Neural cell (in vitro differentiated cells): ENCODE measurements around the gene PAK3. TPM values are rescaled to one million over a fixed set of nuclear protein-coding genes. Genes with fewer than 3 reads are reported as not detected.

Source experiments
- H2AFZ ChIP-seq: fragments of 200-600, 300-800 bp; sonication (generic), shearing (Covaris generic); 2 replicates; pipeline ENCODE4 v1.6.0; 2014; ENCODE audit warnings: low read depth, mild to moderate bottlenecking, antibody characterized with exemption, low read length, moderate library complexity
- H3F3A ChIP-seq: fragments of 200-600 bp; shearing (Covaris generic); 2 replicates; pipeline ENCODE4 v1.6.1; 2016; ENCODE audit warnings: mild to moderate bottlenecking, moderate library complexity, mixed read lengths, antibody characterized with exemption, low read length; ENCODE audit not compliant: insufficient read depth, poor library complexity, severe bottlenecking
- H3K27ac ChIP-seq: fragments of 200-600, 300-800 bp; sonication (generic), shearing (Covaris generic); 2 replicates; pipeline ENCODE4 v1.5.1; 2014; ENCODE audit warnings: mild to moderate bottlenecking, low read length, moderate library complexity
- H3K27me3 ChIP-seq: fragments of 300-800, 200-600 bp; sonication (generic), shearing (Covaris generic); 2 replicates; pipeline ENCODE4 v1.6.0; 2014; ENCODE audit warnings: mild to moderate bottlenecking, low read depth, low read length, moderate library complexity; ENCODE audit not compliant: insufficient read depth
- H3K36me3 ChIP-seq: fragments of 300-800, 200-600 bp; sonication (generic), shearing (Covaris generic); 2 replicates; pipeline ENCODE4 v1.5.1; 2014; ENCODE audit warnings: mild to moderate bottlenecking, antibody characterized with exemption, low read length, moderate library complexity; ENCODE audit not compliant: insufficient read depth
- H3K4me2 ChIP-seq: fragments of 300-800, 200-600 bp; sonication (generic), shearing (Covaris generic); 2 replicates; pipeline ENCODE4 v1.6.0; 2014; ENCODE audit warnings: mild to moderate bottlenecking, low read length
- H3K4me3 ChIP-seq: fragments of 300-800, 200-600 bp; sonication (generic), shearing (Covaris generic); 2 replicates; pipeline ENCODE4 v1.5.1; 2014; ENCODE audit warnings: mild to moderate bottlenecking, low read length, moderate library complexity
- H3K79me2 ChIP-seq: fragments of 200-600 bp; shearing (Covaris generic); replicated peaks from 2 replicates; pipeline ENCODE4 v1.6.0; 2014; ENCODE audit warnings: mild to moderate bottlenecking, low read length, moderate library complexity; ENCODE audit not compliant: insufficient read depth
- H3K9ac ChIP-seq: fragments of 300-800, 200-600 bp; sonication (generic), shearing (Covaris generic); 2 replicates; pipeline ENCODE4 v1.6.1; 2016; ENCODE audit warnings: mild to moderate bottlenecking, low read length, mixed read lengths
- H3K9me2 ChIP-seq: fragments of 200-600 bp; shearing (Covaris generic); 2 replicates; pipeline ENCODE4 v1.6.1; 2016; ENCODE audit warnings: mild to moderate bottlenecking, low read length, mixed read lengths; ENCODE audit not compliant: insufficient read depth
- H3K9me3 ChIP-seq: fragments of 200-600, 300-800 bp; sonication (generic), shearing (Covaris generic); 2 replicates; pipeline ENCODE4 v1.6.1; 2016; ENCODE audit warnings: mild to moderate bottlenecking, mixed run types, low read length, moderate library complexity, mixed read lengths
- H4K20me1 ChIP-seq: fragments of 200-600 bp; shearing (Covaris generic); 2 replicates; pipeline ENCODE4 v1.6.1; 2016; ENCODE audit warnings: mild to moderate bottlenecking, mixed run types; ENCODE audit not compliant: insufficient read depth
- EP300 ChIP-seq: fragments of 450-650 bp; conservative IDR thresholded peaks from 2 replicates; pipeline ENCODE4 v1.6.1; 2014; ENCODE audit warnings: antibody characterized with exemption, mild to moderate bottlenecking, moderate library complexity; ENCODE audit not compliant: poor library complexity, severe bottlenecking
- EZH2 ChIP-seq: fragments of 200-600, 300-800 bp; shearing (Covaris generic), sonication (generic); IDR thresholded peaks from 2 replicates; pipeline ENCODE4 v1.6.1; 2014; ENCODE audit warnings: antibody characterized with exemption, low read length, borderline replicate concordance, mild to moderate bottlenecking; ENCODE audit not compliant: insufficient read depth, poor library complexity, severe bottlenecking
- MXI1 ChIP-seq: fragments of 450-650 bp; conservative IDR thresholded peaks from 2 replicates; pipeline ENCODE4 v1.6.1; 2014; ENCODE audit warnings: antibody characterized with exemption, mild to moderate bottlenecking; ENCODE audit not compliant: poor library complexity, severe bottlenecking
- POLR2AphosphoS5 ChIP-seq: IDR thresholded peaks from 2 replicates; pipeline ENCODE4 v1.6.1; 2012
- RAD21 ChIP-seq: fragments of 450-650 bp; conservative IDR thresholded peaks from 2 replicates; pipeline ENCODE4 v1.6.1; 2014; ENCODE audit warnings: antibody characterized with exemption, mild to moderate bottlenecking, moderate library complexity
- SMC3 ChIP-seq: fragments of 450-650 bp; conservative IDR thresholded peaks from 2 replicates; pipeline ENCODE4 v1.6.1; 2014; ENCODE audit warnings: antibody characterized with exemption, mild to moderate bottlenecking, moderate library complexity; ENCODE audit not compliant: poor library complexity
- TAF1 ChIP-seq: IDR thresholded peaks from 2 replicates; pipeline ENCODE4 v1.6.1; 2012; ENCODE audit warnings: low read depth
- polyA plus RNA-seq: library from polyadenylated mRNA; depleted of rRNA; stranded (reverse); fragments of >200 nt; gene quantifications from 2 replicates; pipeline ENCODE4 v1.2.3, GENCODE V29; 2014
- TF ChIP-seq, protein P1 (sequence below): fragments of 450-650 bp; IDR thresholded peaks from 2 replicates; pipeline ENCODE4 v1.5.1; 2014; ENCODE audit warnings: antibody characterized with exemption, mild to moderate bottlenecking, moderate library complexity; ENCODE audit not compliant: poor library complexity, severe bottlenecking
- TF ChIP-seq, protein P2 (sequence below): IDR thresholded peaks from 2 replicates; pipeline ENCODE4 v1.6.1; 2012; ENCODE audit warnings: borderline replicate concordance

Gene PAK3
- polyA plus RNA-seq, 1 donor from 2014 or later, result 92.4 TPM

DNA sequence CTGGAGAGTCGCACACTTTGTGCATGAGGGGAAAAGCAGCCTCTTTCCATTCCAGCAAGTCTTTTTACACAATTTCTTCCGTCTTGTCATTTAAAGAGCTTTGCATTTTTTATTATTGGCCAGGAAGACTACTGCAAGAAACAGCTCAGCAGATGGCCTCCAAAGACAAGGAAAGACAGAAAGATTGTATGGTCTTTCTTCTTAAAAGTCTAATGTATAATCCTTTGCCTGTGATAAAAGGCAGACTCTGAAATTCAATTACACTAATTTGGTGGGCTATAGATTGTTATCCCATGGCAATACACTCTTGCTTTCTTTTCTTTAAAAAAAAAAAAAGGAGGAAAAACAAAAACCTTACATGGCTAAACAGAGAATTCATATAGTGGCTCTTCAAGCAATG is 168.4 kb downstream of the PAK3 start:
- H3K9me2 ChIP-seq, result no peaks in the 10 kb centered on the region
- no peak overlapping the region for H3K4me3 ChIP-seq
- no peak overlapping the region for H2AFZ ChIP-seq
- H3K79me2 ChIP-seq, result no peaks in the 10 kb centered on the region
- no peaks in the 10 kb centered on the region for H3K27me3 ChIP-seq
- TF ChIP-seq, protein P1, sequence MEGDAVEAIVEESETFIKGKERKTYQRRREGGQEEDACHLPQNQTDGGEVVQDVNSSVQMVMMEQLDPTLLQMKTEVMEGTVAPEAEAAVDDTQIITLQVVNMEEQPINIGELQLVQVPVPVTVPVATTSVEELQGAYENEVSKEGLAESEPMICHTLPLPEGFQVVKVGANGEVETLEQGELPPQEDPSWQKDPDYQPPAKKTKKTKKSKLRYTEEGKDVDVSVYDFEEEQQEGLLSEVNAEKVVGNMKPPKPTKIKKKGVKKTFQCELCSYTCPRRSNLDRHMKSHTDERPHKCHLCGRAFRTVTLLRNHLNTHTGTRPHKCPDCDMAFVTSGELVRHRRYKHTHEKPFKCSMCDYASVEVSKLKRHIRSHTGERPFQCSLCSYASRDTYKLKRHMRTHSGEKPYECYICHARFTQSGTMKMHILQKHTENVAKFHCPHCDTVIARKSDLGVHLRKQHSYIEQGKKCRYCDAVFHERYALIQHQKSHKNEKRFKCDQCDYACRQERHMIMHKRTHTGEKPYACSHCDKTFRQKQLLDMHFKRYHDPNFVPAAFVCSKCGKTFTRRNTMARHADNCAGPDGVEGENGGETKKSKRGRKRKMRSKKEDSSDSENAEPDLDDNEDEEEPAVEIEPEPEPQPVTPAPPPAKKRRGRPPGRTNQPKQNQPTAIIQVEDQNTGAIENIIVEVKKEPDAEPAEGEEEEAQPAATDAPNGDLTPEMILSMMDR, result peak; percentile 51
- TF ChIP-seq SMC3 (peak; percentile 63), POLR2AphosphoS5 (no peak), EP300 (no peak), RAD21 (peak; percentile 56), EZH2 (no peak)
- no peak overlapping the region for H3K4me2 ChIP-seq
- H3F3A ChIP-seq, result no peaks in the 10 kb centered on the region
- H3K27ac ChIP-seq, result no peak overlapping the region
- no peaks in the 10 kb centered on the region for H3K9me3 ChIP-seq
- H3K36me3 ChIP-seq, result no peaks in the 10 kb centered on the region
- H3K9ac ChIP-seq, result no peak overlapping the region
- H4K20me1 ChIP-seq, result no peaks in the 10 kb centered on the region

DNA sequence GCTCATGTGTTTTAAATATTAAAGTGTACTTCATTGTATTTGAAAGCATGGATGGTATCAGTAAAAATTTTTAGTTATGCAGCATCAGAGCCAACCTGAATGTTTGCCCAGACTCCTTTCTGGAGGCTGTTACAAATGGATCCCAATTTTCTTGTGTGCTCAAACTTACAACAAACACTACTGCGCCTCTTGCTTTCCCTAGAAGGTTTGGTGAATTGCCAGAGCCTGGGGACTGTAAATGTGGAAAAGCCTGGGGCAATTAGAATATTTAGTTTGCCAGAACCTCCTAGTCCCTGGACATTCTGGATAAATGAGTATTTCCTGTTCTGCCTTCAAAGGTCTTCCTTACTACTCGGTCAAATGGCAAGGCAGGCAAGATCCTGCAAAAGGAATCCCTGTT is 169.5 kb downstream of the PAK3 start:
- no peak for TF ChIP-seq EZH2
- no peak for TF ChIP-seq MXI1
- TF ChIP-seq POLR2AphosphoS5, result no peak
- no peak for TF ChIP-seq RAD21
- TF ChIP-seq TAF1, result no peak
- no peak for TF ChIP-seq EP300
- TF ChIP-seq, protein P2, sequence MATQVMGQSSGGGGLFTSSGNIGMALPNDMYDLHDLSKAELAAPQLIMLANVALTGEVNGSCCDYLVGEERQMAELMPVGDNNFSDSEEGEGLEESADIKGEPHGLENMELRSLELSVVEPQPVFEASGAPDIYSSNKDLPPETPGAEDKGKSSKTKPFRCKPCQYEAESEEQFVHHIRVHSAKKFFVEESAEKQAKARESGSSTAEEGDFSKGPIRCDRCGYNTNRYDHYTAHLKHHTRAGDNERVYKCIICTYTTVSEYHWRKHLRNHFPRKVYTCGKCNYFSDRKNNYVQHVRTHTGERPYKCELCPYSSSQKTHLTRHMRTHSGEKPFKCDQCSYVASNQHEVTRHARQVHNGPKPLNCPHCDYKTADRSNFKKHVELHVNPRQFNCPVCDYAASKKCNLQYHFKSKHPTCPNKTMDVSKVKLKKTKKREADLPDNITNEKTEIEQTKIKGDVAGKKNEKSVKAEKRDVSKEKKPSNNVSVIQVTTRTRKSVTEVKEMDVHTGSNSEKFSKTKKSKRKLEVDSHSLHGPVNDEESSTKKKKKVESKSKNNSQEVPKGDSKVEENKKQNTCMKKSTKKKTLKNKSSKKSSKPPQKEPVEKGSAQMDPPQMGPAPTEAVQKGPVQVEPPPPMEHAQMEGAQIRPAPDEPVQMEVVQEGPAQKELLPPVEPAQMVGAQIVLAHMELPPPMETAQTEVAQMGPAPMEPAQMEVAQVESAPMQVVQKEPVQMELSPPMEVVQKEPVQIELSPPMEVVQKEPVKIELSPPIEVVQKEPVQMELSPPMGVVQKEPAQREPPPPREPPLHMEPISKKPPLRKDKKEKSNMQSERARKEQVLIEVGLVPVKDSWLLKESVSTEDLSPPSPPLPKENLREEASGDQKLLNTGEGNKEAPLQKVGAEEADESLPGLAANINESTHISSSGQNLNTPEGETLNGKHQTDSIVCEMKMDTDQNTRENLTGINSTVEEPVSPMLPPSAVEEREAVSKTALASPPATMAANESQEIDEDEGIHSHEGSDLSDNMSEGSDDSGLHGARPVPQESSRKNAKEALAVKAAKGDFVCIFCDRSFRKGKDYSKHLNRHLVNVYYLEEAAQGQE, result no peak
- TF ChIP-seq SMC3, result no peak
- Histone ChIP-seq H3K4me2 (no peak overlapping the region), H3K79me2 (no peaks in the 10 kb centered on the region), H2AFZ (no peak overlapping the region), H3K27me3 (no peaks in the 10 kb centered on the region), H3K36me3 (no peaks in the 10 kb centered on the region), H4K20me1 (no peaks in the 10 kb centered on the region), H3K27ac (no peak overlapping the region), H3K4me3 (no peak overlapping the region), H3K9me3 (no peaks in the 10 kb centered on the region), H3K9ac (no peak overlapping the region), H3K9me2 (no peaks in the 10 kb centered on the region), H3F3A (no peaks in the 10 kb centered on the region)

DNA sequence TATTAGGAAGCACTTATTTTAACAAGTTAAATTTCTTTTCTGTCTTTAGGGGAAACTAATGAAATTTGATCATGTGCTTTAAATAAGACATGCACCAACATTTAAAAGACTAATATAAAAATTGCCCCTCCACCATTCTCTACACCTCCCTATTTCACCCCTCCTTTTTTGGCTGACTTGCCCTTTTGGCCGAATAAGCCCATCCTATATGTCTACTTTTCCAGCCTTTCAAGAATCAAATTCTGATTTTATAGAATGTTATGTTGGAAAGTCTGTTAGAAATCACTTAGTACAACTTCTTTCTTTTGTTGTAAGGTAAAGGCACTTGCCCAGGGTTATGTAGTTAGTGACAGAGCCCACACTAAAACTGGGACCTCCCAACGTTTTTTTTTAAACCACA is 172.5 kb downstream of the PAK3 start:
- Histone ChIP-seq H2AFZ (no peak overlapping the region), H3K4me3 (no peak overlapping the region), H3K27ac (no peak overlapping the region), H3K9me3 (no peaks in the 10 kb centered on the region), H3K4me2 (no peak overlapping the region), H3K9me2 (no peaks in the 10 kb centered on the region), H3K9ac (no peak overlapping the region), H4K20me1 (no peaks in the 10 kb centered on the region), H3K27me3 (no peaks in the 10 kb centered on the region), H3K36me3 (no peaks in the 10 kb centered on the region), H3F3A (no peaks in the 10 kb centered on the region), H3K79me2 (no peaks in the 10 kb centered on the region)
- TF ChIP-seq SMC3 (no peak), EP300 (no peak), MXI1 (no peak), RAD21 (no peak), TAF1 (no peak)
- TF ChIP-seq, protein P1, result no peak
- TF ChIP-seq, protein P2, result no peak
